ENCODE results near the gene JAKMIP2.

DNA sequence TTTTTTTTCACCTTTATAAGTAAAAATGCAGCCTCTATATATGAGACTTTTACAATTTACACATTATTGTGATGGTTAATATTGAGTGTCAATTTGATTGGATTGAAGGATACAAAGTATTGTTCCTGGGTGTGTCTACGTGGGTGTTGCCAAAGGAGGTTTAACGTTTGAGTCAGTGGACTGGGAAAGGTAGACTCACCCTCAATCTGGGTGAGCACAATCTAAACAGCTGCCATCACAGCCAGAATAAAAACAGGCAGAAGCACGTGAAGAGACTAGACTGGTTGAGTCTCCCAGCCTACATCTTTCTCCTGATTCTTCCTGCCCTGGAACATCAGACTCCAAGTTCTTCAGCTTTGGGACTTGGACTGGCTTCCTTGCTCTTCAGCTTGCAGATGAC, 139.9 kb downstream of the JAKMIP2 start:
- TF ChIP-seq EZH2 (IDR thresholded peaks at IDR 0.05; ENCODE audit: low read length, missing control alignments) (no peak), CTCF (conservative IDR thresholded peaks at IDR 0.05 in 1 of 2, IDR thresholded peaks at IDR 0.05 in 1 of 2; ENCODE audit: low read depth in 1 of 2, low read length in 2 of 2) (no peak)
